BJ (cell line): Measurements from ENCODE around the gene PHAX. TPM values are rescaled to one million over a fixed set of nuclear protein-coding genes. Genes with fewer than 3 reads are reported as not detected.

Experiments used
- CTCF ChIA-PET: fragments of 350-600 bp; formaldehyde crosslinking; extraction: SDS; loops from one replicate; lab custom pipeline; 2021; ENCODE audit warnings: antibody characterized with exemption, inconsistent platforms; lab: Yijun Ruan, JAX
- POLR2A ChIA-PET: fragments of 300-600 bp; sonication (Branson Sonifier 250); formaldehyde crosslinking; extraction: SDS; loops from one replicate; lab custom pipeline; 2021; ENCODE audit warnings: antibody characterized with exemption; lab: Charles Lee
- DNase-seq: peaks from one replicate; pipeline ENCODE4 v3.0.0-alpha.2; 2011; ENCODE audit warnings: low read depth
- H3K27me3 ChIP-seq: 2 replicates; pipeline ENCODE4 v1.6.0; 2011; ENCODE audit warnings: low read length; ENCODE audit not compliant: control insufficient read depth, insufficient read depth
- H3K36me3 ChIP-seq: 2 replicates; pipeline ENCODE4 v1.5.1; 2011; ENCODE audit warnings: low read length; ENCODE audit not compliant: control insufficient read depth, insufficient read depth
- H3K4me3 ChIP-seq: 2 replicates; pipeline ENCODE4 v1.5.1; 2011; ENCODE audit warnings: low read depth, mild to moderate bottlenecking, control low read depth, low read length
- polyA plus RNA-seq: library from polyadenylated mRNA; depleted of rRNA; stranded (reverse); fragments of >200 nt; gene quantifications from 2 replicates; pipeline ENCODE4 v1.2.3, GENCODE V29; 2011
- TF ChIP-seq, protein P1 (sequence below): IDR thresholded peaks from 2 replicates; pipeline ENCODE4 v1.5.1; 2011; ENCODE audit warnings: low read depth, mild to moderate bottlenecking, control low read depth, inconsistent platforms, low read length, moderate library complexity; ENCODE audit not compliant: insufficient read depth

Gene PHAX
- polyA plus RNA-seq, 1 experiment: 40.7 TPM

- no peak overlapping the region for H3K4me3 ChIP-seq
- 0 out of 2 replicates have a peak, but pooled peaks cover 1% of the 10 kb centered on the region for H3K36me3 ChIP-seq
- ChIA-PET POLR2A (no interaction called here), CTCF (interaction anchor here (0.6 to 0.9 kb wide), 2 partner anchors 12 to 264 kb away, joined by 3 read pairs; no protein-coding TSS in a partner anchor)
- no peaks in the 10 kb centered on the region for H3K27me3 ChIP-seq
- DNase-seq: no peak
- TF ChIP-seq, protein P1, sequence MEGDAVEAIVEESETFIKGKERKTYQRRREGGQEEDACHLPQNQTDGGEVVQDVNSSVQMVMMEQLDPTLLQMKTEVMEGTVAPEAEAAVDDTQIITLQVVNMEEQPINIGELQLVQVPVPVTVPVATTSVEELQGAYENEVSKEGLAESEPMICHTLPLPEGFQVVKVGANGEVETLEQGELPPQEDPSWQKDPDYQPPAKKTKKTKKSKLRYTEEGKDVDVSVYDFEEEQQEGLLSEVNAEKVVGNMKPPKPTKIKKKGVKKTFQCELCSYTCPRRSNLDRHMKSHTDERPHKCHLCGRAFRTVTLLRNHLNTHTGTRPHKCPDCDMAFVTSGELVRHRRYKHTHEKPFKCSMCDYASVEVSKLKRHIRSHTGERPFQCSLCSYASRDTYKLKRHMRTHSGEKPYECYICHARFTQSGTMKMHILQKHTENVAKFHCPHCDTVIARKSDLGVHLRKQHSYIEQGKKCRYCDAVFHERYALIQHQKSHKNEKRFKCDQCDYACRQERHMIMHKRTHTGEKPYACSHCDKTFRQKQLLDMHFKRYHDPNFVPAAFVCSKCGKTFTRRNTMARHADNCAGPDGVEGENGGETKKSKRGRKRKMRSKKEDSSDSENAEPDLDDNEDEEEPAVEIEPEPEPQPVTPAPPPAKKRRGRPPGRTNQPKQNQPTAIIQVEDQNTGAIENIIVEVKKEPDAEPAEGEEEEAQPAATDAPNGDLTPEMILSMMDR: no peak
Observed at GRCh38 chr5:126603402-126603991, 2.8 kb downstream of the PHAX start.

DNA sequence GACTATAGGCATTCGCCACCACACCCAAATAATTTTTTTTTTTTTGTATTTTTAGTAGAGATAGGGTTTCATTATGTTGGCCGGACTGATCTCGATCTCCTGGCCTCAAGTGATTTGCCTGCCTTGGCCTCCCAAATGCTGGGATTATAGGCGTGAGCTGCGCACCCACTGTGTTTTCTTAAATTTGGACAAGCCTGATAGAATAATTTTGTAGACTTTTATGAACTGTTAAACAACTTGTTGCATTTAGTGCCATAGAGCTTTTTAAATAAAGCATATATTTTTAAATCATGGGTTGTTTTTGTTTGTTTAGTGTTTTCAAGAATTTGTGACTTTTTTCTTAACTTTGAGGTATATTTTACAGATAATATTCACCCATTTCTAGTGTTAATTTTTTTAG lies 4.8 kb downstream of the PHAX start:
- POLR2A ChIA-PET: no interaction called here
- no peak for DNase-seq
- CTCF ChIA-PET: interaction anchor here (1.0 kb wide), 1 partner anchor 23 kb away, joined by 5 read pairs; no protein-coding TSS in a partner anchor
- TF ChIP-seq, protein P1: no peak
- peaks cover 3% of the 10 kb centered on the region; the same call in 1 of the 2 replicates for H3K36me3 ChIP-seq
- H3K4me3 ChIP-seq: no peak overlapping the region
- no peaks in the 10 kb centered on the region for H3K27me3 ChIP-seq

GRCh38 chr5:126610160-126610559 lies 9.4 kb downstream of the PHAX start:
- no peaks in the 10 kb centered on the region for H3K27me3 ChIP-seq
- CTCF ChIA-PET: interaction anchor here (3.5 kb wide), 1 partner anchor 9 kb away, joined by 16 read pairs; the partner anchor contains the start of gene PHAX
- peaks cover 1% of the 10 kb centered on the region; the same call in 1 of the 2 replicates for H3K36me3 ChIP-seq
- POLR2A ChIA-PET: no interaction called here
- no peak for DNase-seq
- TF ChIP-seq, protein P1: no peak
- no peak overlapping the region for H3K4me3 ChIP-seq

DNA sequence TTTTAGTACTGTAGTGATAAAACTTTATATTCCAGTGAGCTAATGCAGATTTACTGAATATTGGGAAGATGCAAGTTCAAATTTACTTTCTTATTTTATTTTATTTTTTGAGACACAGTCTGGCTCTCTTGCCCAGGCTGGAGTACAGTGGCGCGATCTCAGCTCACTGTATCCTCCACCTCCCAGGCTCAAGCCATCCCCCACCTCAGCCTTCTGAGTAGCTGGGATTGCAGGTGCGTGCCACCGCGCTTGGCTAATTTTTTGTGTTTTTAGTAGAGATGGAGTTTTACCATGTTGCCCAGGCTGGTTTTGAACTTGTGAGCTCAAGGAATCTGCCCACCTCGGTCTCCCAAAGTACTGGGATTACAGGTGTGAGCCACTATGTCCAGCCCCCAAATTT lies 9.9 kb downstream of the PHAX start:
- POLR2A ChIA-PET: no interaction called here
- Histone ChIP-seq H3K36me3 (peaks cover 1% of the 10 kb centered on the region; the same call in 1 of the 2 replicates), H3K4me3 (no peak overlapping the region), H3K27me3 (no peaks in the 10 kb centered on the region)
- CTCF ChIA-PET: interaction anchor here (3.5 kb wide), 1 partner anchor 10 kb away, joined by 16 read pairs; the partner anchor contains the start of gene PHAX
- TF ChIP-seq, protein P1: no peak
- DNase-seq: no peak

GRCh38 chr5:126613941-126614592 lies 13.3 kb downstream of the PHAX start:
- ChIA-PET CTCF (no interaction called here), POLR2A (no interaction called here)

More at GRCh38 chr5:126613941-126614592, 13.3 kb downstream of the PHAX start:
- H3K27me3 ChIP-seq: no peaks in the 10 kb centered on the region
- DNase-seq: no peak
- H3K36me3 ChIP-seq: peaks cover 6% of the 10 kb centered on the region; the same call in 1 of the 2 replicates
- TF ChIP-seq, protein P1: no peak
- H3K4me3 ChIP-seq: no peak overlapping the region
